DLD1 (cell line): ENCODE data around the gene HDAC1.

ENCODE experiments used
- in situ Hi-C: cut with HindIII; loops from 2 replicates; pipeline ENCODE4 v1.10.0; 2017; ENCODE audit warnings: low sequenced_read_pairs

HDAC1 gene

DNA sequence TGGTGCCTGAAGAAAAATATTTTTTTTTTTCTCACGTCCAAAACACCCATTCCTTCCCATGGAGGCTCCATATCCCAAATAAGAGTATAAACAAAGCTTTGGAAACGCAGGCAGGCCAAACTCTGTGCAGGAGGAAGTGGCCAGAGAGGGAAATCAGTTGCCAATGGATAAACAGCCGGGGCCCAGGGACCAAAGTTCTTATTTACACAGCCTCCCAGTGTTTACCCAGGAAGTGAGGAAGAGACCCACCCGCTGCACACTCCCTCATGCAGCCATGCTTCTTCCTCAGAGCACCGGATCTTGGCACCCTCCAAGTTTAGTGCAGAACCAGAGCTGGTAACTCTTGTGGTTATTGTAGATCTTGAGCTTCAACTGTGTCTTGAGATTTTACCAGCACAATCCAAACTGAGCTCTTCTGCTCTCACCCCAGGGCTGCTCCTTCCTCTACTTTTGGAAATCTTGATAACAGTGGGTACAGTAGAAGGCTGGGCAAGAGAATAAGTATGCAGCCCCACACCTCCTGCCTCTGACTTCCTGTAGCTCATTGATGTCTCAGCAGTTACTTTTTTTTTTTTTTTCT is 29.9 kb downstream of the HDAC1 start:
- in situ Hi-C loops: no loop called here

DNA sequence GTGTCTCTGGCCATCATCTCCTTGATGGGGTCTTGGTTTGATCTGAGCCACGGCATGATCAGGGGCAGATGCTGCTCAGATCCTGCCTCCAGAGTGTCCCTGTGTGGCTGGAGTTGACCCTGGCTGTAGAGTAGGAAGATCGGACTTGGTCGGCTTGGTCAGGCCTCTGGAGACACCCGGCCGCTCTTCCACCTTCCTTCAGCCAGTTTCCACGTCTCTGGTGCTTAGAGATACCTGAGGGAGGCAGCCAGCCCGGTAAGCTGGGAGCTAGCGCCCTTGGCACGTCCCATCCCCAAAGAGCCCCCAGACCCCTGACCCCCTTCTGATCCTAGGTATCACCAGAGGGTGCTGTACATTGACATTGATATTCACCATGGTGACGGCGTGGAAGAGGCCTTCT is 35.3 kb downstream of the HDAC1 start:
- in situ Hi-C loops: no loop called here

DNA sequence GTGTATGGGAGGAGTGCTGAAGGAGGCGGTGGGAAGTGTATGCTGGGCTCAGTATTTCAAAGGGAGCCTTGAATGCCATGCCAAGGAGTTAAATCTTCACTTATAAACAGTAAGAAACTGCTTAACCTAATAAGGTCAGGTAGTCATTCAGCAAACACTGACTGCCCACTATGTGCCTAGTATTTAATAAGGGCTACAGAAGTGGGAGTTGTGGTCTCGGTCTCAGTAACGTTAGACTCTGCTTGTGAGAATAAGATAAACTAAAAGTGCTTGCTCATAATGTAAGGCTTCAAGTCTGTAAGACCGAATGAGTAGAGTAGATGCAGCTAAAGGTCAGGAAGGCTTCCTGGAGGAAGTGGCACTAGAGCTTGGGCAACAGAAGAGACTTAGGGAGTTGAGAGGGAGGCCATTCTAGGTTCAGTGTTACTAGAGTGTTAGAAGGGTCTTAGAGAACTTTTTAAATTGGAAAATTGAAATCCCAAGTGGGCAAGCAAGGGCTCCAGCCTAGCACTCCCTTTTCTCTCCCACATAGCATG is 38.1 kb downstream of the HDAC1 start:
- in situ Hi-C loops: no loop called here

DNA sequence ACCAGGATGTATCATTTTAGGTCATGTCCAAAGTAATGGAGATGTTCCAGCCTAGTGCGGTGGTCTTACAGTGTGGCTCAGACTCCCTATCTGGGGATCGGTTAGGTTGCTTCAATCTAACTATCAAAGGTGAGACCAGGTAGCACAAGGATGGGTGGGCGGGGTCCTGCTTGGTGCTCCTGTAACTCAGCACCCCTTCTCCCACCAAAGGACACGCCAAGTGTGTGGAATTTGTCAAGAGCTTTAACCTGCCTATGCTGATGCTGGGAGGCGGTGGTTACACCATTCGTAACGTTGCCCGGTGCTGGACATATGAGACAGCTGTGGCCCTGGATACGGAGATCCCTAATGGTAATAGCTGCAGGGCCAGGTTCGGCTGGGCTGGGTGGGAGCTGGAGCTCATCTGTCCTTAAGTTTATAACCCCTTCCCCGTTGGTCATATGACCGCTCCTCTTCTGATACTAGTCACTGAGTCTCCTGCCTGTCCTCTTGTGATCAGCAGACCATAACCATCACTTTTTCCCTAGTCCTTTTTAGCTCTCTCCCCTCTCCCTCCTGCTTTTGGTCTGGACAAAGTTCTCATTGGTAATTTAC is 38.8 kb downstream of the HDAC1 start:
- in situ Hi-C loops: no loop called here

DNA sequence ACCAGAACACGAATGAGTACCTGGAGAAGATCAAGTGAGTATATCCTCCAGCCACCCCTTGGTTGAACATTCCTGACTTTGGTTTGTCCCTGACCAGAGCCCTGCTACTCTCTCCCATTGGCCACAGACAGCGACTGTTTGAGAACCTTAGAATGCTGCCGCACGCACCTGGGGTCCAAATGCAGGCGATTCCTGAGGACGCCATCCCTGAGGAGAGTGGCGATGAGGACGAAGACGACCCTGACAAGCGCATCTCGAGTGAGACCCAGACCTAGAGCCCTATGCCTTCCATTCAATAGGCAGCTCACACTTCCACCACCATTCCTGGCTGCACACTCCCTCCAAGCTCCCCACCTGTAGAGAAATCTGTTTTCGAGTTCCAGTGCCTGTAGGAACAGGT is 39.7 kb downstream of the HDAC1 start:
- in situ Hi-C loops: no loop called here

DNA sequence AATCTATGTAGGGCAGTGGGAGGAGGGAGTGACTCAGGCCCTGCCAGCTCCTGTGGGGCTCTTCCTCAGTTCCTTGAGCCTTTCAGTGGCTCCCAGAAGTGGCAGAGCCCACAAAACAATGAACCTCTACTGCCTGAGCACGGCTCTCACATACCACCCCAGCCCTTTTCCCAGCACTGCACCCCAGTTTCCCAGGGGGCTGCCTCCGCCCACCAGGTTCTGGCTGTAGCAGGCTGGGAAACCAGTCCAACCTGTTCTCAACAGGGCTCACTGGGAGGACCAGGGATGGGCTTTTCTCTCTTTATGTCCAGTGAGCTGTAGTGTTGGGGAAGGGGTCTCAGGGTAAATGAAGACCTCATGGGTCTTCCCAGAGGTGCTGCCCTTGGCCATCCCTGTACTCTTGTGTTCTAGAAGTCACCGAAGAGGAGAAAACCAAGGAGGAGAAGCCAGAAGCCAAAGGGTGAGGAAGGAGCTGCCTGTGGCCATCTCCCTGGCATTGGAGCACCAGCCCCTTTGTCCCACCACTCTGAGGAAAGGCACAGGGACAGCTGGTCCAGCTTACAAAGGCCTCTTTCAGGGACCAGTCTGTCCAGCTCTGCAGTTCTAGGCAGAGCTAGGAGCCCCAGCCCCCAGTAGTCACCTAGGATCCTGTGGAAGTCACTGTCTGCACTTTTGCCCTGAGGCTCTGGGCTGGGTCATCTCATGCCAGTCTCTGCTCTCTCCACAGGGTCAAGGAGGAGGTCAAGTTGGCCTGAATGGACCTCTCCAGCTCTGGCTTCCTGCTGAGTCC is 40.6 kb downstream of the HDAC1 start:
- in situ Hi-C loops: no loop called here

DNA sequence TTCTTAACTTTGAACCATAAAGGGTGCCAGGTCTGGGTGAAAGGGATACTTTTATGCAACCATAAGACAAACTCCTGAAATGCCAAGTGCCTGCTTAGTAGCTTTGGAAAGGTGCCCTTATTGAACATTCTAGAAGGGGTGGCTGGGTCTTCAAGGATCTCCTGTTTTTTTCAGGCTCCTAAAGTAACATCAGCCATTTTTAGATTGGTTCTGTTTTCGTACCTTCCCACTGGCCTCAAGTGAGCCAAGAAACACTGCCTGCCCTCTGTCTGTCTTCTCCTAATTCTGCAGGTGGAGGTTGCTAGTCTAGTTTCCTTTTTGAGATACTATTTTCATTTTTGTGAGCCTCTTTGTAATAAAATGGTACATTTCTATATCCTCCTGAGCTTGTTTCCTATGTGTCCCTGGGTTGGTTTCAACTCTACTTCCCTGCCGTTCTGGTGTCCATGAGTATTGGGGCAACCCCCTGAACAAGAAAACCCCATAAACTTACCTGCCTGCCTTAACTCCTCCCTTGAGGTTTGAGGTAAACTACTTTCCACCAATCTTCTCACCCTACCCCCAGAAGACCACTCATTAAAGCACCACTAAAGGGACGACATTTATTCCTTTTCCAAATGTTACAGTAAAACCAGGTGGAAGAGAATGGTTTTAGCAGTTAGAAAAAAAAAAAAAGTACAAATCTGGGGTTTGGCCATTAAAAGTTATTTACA is 41.5 kb downstream of the HDAC1 start:
- in situ Hi-C loops: no loop called here

DNA sequence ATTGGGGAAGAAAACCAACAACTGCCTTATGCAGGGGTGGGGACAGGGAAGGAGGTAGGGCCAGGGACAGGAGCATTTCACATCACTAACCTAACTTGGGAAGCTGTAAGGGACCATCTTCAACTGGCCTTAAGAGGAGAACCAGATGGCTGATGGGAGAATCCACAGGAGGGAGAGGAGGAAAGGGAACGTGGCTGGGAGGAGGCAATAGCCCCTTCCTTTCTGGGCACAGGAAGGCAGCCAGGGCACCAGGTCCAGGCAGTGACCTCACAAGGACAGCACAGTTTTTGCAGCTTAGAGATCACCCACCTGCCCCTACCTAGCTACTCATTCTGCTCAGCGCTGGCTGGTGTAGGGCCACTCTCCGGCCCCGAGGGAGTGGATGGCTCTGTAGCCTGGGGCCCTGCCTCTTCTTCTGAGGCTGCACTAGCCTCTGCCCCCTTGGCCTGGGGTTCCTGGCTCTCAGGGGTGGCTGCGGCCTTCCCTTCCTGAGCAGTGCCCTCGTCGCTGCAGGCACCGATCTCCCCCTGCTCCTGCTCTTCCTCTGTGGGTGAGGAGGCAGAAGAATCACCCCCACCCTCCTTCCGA is 42.5 kb downstream of the HDAC1 start:
- in situ Hi-C loops: no loop called here

DNA sequence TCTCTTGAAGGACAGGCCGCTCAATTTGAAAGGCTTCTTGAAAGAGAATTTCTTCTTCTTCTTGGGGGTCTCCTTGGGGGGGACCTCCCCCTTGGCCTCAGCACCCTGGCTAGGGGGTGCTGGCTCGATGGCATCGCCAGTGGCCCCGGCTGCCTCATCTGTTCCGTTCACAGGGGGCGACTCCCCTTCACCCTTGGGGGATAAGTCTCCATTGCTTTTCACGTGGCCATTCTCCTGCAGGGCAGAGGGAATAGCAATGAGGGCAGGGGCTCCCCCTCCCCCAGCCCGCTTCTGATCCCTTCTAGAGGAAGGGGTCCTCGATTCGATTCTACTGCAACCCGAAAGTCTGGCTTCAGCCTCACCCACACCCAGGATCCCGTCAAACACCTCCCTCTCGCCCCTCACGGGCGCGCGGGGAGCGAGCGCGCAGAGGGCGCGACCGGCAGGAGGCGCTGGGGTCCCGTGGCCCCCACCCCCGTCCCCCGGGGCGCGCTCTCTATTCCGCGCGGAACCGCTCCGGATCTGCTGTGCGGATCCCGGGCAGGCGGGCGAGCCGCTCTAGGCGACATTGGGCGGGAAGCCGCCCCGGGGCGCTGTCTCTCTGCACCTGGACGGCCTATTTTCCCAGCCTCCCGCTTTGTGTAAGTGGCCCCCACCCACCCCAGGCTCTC is 43.1 kb downstream of the HDAC1 start:
- in situ Hi-C loops: no loop called here

DNA sequence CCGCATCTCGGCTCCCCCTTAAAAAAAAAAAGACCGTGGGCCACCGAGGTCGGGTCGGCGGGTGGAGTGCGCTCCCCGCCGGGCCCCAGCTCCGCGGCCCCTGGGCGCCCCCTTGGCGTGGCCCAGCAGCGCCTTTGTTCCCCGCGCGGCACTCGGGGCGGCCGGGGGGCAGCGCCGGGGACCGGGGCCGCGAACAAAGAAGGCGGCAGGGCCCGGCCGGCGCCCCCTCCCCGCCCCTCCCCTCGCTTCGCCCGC is 43.6 kb downstream of the HDAC1 start:
- in situ Hi-C loops: no loop called here

DNA sequence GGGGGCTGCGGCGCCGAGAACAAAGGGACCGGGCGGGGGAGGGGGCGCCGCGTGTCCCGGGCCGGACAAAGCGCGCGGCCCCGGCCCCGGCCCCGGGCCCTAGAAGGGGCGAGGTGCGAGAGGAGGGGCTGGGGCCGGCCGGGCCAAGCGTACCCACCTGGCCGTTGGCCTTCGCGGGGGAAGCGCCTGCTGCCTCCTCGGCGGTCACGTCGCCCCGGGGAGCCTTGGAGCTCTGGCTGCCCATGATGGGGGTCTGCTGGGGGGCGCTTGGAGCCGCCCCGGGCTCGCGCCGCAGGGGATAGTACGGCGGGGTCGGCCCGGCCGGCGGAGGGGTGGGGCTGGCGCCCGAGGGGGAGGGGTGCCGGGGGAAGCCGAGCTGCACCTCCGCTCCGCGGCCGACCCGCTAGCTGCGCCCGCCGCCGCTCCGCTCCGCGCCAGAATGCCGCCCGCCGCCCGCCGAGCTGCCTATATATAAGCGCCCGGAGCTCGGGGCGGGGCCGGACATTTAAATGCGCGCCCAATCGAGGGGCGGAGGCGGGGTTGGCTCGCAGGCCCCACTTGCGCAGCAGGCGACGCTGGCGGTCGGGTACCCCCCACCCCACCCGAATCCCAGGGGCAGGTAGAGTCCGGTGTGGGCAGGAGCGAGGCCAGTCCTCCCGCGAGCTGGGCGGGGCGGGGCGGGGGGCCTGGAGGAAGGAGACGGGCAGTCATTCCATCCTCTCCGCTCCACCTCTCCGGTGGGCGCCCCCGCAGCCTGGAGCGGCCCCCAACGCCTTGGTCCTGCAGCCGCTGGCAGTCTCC is 44.1 kb downstream of the HDAC1 start, which contains the start of gene MARCKSL1:
Gene MARCKSL1 (minus strand): TSS at position 444 of the 801 bp plus-strand sequence. CDS start 200 bp downstream, at position 244.
- in situ Hi-C loops: no loop called here

DNA sequence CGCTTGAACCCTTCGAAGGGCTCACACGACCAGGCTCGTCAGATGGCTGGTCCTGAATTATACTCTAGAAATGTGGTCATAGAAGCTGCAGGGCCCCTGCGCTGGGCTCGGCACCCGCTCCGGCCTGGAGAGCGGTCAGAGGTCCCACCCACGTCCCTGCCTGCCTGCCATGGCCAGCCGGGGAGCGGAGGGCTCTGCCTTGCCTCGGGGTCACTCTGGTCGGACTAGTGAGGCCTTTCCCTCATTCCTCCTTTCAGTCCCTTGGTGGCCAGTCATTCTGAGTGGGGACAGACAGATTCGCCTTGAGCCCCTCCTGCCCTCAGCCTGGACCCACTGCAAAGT is 44.7 kb downstream of the HDAC1 start:
- in situ Hi-C loops: no loop called here

DNA sequence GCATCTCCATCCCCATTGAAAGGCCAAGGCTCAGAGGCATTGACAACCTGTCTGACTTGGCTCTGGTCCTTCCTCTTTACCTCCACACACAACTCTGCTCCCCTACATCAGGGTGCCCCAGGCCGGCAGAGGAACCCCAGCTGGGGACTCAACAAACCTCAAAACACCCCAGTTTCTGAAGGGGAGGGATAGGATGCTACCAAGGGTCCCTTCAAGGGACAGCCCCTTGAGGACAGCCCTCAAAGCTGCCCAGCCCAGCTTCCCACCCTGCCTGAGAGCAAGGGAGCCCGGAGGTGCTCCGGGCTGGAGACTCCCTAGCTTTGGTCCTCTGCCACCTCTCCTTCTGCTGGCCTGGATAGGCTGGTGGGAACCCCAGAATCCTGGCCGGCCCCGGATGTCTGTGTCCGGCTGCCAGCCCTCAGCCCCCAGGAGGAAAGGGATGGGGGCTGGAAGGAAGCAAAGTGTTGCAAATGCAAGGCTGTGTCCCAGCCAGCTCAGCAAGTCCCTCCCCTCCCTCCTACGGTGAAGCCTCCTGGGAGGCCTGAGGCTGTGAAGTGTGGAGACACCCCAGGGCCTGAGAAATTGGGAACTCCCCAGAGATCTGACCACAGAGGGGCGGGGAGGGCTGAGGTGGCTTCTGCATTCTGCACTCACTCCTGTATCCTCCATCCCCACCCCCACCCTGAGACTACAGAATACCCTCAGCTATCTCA is 45.2 kb downstream of the HDAC1 start:
- in situ Hi-C loops: no loop called here

DNA sequence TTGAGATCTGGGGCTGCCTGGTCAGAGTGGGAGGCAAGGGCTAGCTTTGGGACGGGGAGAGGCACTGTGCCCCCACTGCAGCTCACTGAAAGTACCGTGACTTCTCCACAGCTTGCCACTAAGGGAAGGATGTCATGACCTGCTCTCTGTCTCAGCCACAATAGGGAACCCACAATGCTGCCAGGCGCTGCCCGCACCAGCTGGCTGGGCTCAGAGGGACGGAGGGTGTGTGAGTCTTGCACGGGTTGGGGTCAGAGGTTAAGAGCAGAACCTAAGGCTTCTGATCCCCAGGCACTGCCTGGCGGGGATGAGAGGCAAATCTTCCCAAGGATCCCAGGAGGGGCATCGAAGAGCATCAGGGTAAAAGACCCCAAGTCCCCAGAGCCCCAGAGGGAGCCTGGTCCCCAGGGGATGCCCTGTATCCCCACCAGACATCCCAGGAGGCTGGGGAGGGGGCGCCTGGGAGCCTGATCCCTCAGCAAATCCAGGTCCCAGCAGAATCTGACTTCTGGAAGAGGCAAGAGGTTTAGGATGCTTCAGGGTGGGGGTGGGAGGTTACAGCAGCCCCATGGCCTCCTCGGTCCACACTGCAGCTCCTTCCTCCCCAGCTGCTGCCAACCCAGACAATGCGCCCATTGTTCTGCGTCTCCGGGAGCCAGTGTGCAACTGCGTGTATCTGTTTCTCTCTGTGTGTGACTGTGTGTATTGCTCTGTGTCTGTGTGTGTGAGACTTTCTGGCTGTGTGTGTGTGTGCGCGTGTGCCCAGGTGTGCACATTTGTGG is 46.2 kb downstream of the HDAC1 start:
- in situ Hi-C loops: no loop called here

DNA sequence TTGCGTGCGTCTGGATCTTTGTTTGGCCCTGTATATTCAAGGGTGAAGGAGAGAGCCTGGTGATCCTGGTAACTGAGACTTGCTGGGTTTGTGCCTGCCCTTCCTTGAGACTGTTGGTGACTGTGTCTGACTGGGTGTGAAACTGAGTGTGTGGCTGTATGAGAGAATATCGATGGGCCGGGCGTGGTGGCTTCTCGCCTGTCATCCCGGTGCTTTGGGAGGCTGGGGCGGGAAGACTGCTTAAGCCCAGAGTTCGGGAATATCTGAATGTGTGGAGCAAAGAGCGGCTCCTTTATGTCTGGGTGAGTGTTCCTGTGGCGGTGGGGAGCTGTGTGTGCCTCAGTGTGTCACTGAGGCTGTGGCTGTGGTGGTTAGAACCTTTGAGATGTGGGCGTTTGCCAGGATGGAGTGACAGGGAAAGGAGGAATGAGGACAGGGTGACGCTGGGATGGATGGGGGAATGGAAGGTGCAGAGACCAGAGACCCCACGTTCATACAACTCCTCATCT is 46.8 kb downstream of the HDAC1 start:
- in situ Hi-C loops: no loop called here

DNA sequence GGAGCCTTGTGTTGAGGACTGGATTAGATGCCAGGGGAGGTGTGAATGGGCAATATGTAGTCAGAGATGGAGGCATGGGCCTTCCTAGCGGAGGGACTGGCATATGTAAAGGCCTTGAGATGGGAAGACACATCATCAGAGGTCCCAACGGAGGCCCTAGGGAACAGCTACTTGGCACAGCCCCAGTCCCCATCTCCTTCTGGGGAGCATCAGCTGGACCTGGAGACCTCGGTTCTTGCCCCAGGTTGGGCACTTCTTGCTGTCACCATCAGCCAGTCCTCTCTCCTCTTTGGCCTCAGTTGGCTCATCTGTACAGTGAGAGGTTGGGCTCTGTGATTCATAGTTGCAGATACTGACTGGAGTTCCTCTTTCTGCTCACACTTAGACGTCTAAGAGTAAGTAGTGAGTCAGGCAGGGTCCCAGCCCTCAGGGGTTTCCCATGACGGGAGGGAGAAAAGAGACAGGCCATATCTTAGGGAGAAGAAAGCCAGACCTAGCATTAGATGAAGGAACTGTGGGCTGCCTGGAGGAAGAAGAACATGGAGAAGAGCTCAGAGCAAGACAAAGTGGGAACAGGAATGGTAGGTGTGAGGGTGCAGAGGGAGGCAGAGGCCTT is 47.6 kb downstream of the HDAC1 start:
- in situ Hi-C loops: no loop called here

DNA sequence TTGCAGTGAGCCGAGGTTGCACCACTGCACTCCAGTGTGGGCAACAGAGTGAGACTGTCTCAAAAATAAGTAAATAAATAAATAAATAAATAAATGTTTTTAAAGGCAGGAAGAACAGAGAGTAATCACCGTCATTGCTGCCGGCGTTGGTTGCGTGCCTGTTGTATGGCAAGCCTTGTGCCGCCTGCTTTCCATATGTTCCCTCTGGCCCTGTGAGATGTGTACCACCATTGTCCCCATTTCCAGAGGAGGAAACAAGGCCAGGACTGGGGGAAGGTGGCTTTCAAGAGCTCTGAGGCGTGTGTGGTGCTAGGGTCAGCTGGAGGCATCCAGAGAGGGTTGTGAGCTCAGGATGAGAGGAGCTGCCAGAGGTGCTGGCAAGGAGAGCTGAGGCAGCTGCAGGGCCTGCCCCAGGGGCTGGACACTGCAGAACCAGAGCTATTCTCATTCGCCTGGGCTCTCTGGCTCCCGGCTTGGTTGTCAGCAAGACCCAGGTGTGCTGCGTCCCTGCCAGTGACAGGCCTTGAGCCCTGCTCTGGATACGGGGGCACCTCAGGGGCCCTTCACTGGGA is 49.4 kb downstream of the HDAC1 start:
- in situ Hi-C loops: no loop called here

DNA sequence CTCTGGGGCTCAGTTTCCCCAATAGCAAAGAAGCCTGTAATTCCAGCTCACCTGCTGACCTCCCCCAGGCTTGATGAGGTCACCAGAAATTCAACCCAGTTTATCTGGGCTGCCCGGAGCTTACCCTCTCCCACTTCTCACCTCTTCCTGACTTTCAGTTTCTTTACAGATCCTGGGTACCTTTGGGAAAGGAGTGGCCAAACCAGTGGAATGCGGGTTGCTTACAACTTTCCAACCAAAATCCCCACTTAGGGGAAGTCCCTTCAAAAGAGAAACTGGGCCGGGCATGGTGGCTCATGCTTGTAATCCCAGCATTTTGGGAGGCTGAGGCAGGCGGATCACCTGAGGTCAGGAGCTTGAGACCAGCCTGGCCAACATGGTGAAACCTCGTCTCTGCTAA is 50.1 kb downstream of the HDAC1 start:
- in situ Hi-C loops: no loop called here
